NT2/D1 (cell line): ENCODE measurements around the gene PLCXD1.

Source experiments
- DNase-seq: peaks from one replicate; pipeline ENCODE4 v3.0.0-alpha.2; 2011; ENCODE audit warnings: low read depth, low spot score
- H3K27me3 ChIP-seq: 2 replicates; pipeline ENCODE4 v1.6.0; 2011; ENCODE audit warnings: mild to moderate bottlenecking; ENCODE audit not compliant: insufficient read length, insufficient read depth
- H3K36me3 ChIP-seq: 2 replicates; pipeline ENCODE4 v1.6.1; 2011; ENCODE audit warnings: mild to moderate bottlenecking, low read length, mixed read lengths; ENCODE audit not compliant: insufficient read depth, insufficient read length
- H3K4me1 ChIP-seq: 2 replicates; pipeline ENCODE4 v1.5.1; 2011; ENCODE audit not compliant: insufficient read depth, insufficient read length
- H3K4me3 ChIP-seq: 2 replicates; pipeline ENCODE4 v1.5.1; 2011; ENCODE audit warnings: low read depth; ENCODE audit not compliant: insufficient read length
- H3K9ac ChIP-seq: 2 replicates; pipeline ENCODE4 v1.6.0; 2011; ENCODE audit warnings: low read depth; ENCODE audit not compliant: insufficient read length
- H3K9me3 ChIP-seq: 2 replicates; pipeline ENCODE4 v1.5.1; 2011; ENCODE audit warnings: mild to moderate bottlenecking, low read length; ENCODE audit not compliant: insufficient read depth
- SUZ12 ChIP-seq: IDR thresholded peaks from 2 replicates; pipeline ENCODE4 v1.6.1; 2011; ENCODE audit not compliant: insufficient read length, insufficient read depth; ENCODE audit errors: extremely low read depth
- YY1 ChIP-seq: IDR thresholded peaks from 2 replicates; pipeline ENCODE4 v1.6.1; 2011; ENCODE audit not compliant: insufficient read length, insufficient read depth
- ZNF274 ChIP-seq: IDR thresholded peaks from 2 replicates; pipeline ENCODE4 v1.6.1; 2011; ENCODE audit warnings: mild to moderate bottlenecking, low read depth, low read length

PLCXD1 gene

DNA sequence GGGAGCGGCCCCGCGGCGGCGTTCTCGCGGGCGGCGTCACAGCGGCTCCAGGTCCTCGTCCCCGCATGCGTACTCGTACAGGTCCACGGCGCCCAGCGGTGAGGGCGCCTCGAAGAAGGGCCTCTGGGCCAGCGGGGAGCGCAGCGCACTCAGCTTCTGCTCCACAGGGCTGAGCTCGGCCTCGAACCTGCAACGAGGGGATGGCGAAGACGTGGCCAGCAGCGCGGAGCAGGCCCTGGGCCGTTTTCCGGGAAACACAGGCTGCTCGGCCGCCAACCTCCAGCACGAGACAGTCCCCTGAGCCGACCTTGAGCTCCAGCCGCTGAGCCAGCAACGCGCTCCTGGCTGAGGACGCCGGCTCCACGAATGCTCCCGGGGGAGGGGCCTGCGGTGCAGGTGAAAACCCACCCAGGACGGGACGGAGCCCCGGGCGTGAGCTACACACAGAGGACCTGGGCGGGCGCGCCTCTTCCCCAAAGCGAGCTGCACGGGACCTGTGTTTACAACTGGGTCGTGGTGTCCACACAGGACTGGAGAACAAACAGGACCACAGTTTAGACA lies 53.2 kb downstream of the PLCXD1 start:
- Histone ChIP-seq H3K4me3 (no peak overlapping the region), H3K9ac (no peak overlapping the region), H3K36me3 (peaks cover 58% of the 10 kb centered on the region), H3K27me3 (no peaks in the 10 kb centered on the region), H3K4me1 (peaks cover 12% of the 10 kb centered on the region), H3K9me3 (no peaks in the 10 kb centered on the region; the same call in 1 of the 2 replicates)
- DNase-seq = no peak
- TF ChIP-seq ZNF274 (no peak), SUZ12 (no peak), YY1 (no peak)

DNA sequence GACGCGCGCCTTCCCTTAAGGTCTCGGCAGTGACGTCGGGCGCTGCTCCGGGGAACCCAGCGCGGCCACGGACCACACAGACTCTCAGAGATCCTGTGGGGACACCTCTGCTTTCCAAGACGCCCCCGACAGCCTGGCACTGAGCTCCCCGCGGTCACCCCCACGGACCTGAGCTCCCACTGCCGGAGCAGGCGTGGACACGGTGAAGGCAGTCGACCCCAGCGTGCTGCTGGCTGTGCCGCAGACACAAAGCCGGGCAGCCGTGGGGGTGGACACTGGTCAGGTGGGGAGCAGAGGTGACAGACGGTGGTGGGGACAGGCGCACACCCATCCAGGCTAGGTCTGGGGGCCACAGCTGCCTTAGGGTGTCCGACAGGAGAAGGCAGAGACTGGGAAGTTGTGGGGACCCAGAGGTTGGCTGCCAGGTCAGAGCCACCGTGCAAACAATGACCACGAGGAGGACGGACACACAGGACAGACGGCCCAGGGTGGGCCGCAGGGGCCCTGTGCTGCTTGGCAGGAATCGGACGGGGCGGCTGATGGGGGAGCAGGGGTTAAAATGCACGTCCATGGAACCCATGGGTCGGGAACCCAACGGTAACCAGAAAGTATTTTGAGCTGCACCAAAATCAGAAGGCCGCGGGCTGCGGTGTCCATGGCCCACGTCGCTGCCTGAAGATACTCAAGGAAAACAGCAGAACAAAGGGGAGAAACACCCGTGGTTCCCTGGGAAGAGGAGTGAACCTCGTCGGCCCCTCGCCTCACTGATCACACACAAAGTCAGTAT lies 54.0 kb downstream of the PLCXD1 start:
- H3K36me3 ChIP-seq = peaks cover 58% of the 10 kb centered on the region
- H3K4me1 ChIP-seq = peaks cover 12% of the 10 kb centered on the region
- H3K9me3 ChIP-seq = no peaks in the 10 kb centered on the region
- TF ChIP-seq YY1 = no peak
- TF ChIP-seq ZNF274 = no peak
- TF ChIP-seq SUZ12 = no peak
- no peaks in the 10 kb centered on the region for H3K27me3 ChIP-seq
- DNase-seq = no peak
- no peak overlapping the region for H3K9ac ChIP-seq
- no peak overlapping the region for H3K4me3 ChIP-seq

- Histone ChIP-seq H3K9me3 (no peaks in the 10 kb centered on the region), H3K36me3 (peaks cover 58% of the 10 kb centered on the region), H3K4me1 (peaks cover 12% of the 10 kb centered on the region), H3K4me3 (no peak overlapping the region), H3K9ac (no peak overlapping the region), H3K27me3 (no peaks in the 10 kb centered on the region)
- TF ChIP-seq YY1 = no peak
- no peak for TF ChIP-seq ZNF274
- TF ChIP-seq SUZ12 = no peak
- DNase-seq = no peak
These were observed 54.6 kb downstream of the PLCXD1 start for GRCh38 chrX:335758-336155.

- DNase-seq = no peak
- TF ChIP-seq YY1 (no peak), ZNF274 (no peak), SUZ12 (no peak)
- H3K4me3 ChIP-seq = no peak overlapping the region
- H3K4me1 ChIP-seq = peaks cover 8% of the 10 kb centered on the region
- H3K27me3 ChIP-seq = no peaks in the 10 kb centered on the region
- no peak overlapping the region for H3K9ac ChIP-seq
- no peaks in the 10 kb centered on the region for H3K9me3 ChIP-seq
- peaks cover 58% of the 10 kb centered on the region for H3K36me3 ChIP-seq
These were observed 55.0 kb downstream of the PLCXD1 start for GRCh38 chrX:336227-336626.

- Histone ChIP-seq H3K9ac (no peak overlapping the region), H3K4me3 (no peak overlapping the region), H3K4me1 (peaks cover 6% of the 10 kb centered on the region), H3K36me3 (peaks cover 63% of the 10 kb centered on the region), H3K27me3 (no peaks in the 10 kb centered on the region), H3K9me3 (no peaks in the 10 kb centered on the region)
- no peak for DNase-seq
- TF ChIP-seq ZNF274 = no peak
- no peak for TF ChIP-seq YY1
- no peak for TF ChIP-seq SUZ12
These were observed 56.2 kb downstream of the PLCXD1 start for GRCh38 chrX:337331-337831.

DNA sequence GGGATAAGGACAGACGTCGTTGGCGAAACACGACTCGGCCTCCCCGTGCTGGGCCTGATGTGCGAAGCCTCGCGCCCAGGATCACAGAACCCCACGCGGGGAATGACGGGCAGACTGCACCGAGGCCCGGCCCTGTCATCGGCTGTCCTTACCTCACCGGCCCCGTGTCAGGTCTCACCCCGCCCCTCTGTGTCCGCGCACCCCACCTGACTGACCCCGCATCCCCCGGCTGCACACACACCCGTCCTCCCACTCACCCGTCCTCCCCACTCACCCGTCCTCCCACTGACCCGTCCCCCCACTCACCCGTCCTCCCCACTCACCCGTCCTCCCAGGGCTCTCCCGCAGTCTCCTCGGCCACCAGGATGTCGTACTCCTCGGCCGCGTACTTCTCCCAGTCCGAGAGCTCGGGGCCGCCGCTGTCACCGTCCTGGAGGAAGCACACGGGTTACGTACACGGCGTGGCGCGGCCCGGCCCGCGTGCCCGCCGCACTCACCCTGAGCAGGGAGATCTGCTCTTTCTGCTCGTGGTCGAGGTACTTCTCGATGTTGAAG lies 57.2 kb downstream of the PLCXD1 start:
- no peak overlapping the region for H3K9ac ChIP-seq
- no peak for TF ChIP-seq SUZ12
- TF ChIP-seq ZNF274 = no peak
- TF ChIP-seq YY1 = no peak
- no peak for DNase-seq
- H3K4me3 ChIP-seq = no peak overlapping the region
- H3K36me3 ChIP-seq = peaks cover 53% of the 10 kb centered on the region
- no peaks in the 10 kb centered on the region for H3K27me3 ChIP-seq
- peaks cover 6% of the 10 kb centered on the region for H3K4me1 ChIP-seq
- H3K9me3 ChIP-seq = no peaks in the 10 kb centered on the region

DNA sequence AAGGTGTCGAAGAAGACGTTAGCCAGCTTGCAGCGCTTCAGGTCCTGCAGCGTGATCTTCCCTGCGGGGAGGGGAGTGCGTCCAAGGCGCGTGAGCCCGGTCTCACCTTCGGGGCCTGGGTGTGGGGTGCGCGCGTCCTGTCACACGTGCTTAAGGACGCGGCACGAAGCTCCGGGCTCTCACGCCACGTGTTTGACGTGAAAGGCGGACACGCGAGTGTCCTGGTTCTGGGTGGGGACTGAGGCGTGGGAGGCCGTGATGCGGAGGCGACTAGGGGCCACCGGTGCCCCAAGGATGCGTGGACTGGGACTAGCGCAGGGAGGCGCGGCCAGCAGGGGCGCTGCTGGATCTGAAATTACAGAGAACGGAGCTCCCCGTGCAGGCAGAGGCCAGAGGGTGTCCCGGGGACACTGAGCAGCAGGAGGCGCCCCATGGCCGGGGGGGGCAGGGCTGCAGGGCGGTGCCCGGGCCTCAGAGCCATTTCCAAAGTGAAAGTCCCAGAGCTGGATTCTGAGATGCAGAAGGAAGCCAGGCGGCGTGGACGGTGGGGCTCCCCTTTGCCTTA lies 57.7 kb downstream of the PLCXD1 start:
- H3K36me3 ChIP-seq = peaks cover 48% of the 10 kb centered on the region
- no peak overlapping the region for H3K9ac ChIP-seq
- TF ChIP-seq ZNF274 = no peak
- H3K27me3 ChIP-seq = no peaks in the 10 kb centered on the region
- H3K4me1 ChIP-seq = peaks cover 6% of the 10 kb centered on the region
- no peak for DNase-seq
- H3K9me3 ChIP-seq = no peaks in the 10 kb centered on the region
- H3K4me3 ChIP-seq = no peak overlapping the region
